ENCODE results near the gene PCID2.

The PCID2 gene

DNA sequence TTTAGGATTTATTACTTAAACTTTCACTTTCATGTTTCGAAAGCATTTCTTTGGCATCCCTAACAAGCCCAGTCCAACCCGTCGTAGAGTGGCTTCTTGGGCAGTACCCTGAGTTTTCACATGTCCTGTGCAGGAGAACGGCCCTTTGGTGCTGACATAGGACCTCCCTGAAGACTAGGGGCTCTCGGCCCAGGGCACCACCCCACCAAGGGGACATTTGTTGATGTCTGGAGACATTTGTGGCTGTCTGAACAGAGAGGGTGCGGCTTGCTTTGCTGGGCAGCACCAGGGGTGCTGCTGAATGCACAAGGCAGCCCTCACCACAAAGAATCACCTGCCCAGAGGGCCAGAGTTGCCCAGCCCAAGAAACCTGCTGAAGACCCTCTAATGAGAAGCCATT, 31.5 kb upstream of the PCID2 start:
- H3K4me1 ChIP-seq, result no peaks in the 10 kb centered on the region
- intact Hi-C loops (cut with DNase I; ENCODE audit: low total_unique reads), result no loop called here

GRCh38 chr13:113239357-113239756, 30.9 kb upstream of the PCID2 start:
- intact Hi-C loops (cut with DNase I; ENCODE audit: low total_unique reads), result no loop called here
- DNase-seq, result no peak
- H3K27ac ChIP-seq, result no peak overlapping the region

More for the DNA sequence above, 31.5 kb upstream of the PCID2 start:
- TF ChIP-seq, protein P1, sequence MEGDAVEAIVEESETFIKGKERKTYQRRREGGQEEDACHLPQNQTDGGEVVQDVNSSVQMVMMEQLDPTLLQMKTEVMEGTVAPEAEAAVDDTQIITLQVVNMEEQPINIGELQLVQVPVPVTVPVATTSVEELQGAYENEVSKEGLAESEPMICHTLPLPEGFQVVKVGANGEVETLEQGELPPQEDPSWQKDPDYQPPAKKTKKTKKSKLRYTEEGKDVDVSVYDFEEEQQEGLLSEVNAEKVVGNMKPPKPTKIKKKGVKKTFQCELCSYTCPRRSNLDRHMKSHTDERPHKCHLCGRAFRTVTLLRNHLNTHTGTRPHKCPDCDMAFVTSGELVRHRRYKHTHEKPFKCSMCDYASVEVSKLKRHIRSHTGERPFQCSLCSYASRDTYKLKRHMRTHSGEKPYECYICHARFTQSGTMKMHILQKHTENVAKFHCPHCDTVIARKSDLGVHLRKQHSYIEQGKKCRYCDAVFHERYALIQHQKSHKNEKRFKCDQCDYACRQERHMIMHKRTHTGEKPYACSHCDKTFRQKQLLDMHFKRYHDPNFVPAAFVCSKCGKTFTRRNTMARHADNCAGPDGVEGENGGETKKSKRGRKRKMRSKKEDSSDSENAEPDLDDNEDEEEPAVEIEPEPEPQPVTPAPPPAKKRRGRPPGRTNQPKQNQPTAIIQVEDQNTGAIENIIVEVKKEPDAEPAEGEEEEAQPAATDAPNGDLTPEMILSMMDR (IDR thresholded peaks at IDR 0.05), result no peak
- peaks cover 52 to 94% (median 83%) of the 10 kb centered on the region in 3 donors for H3K36me3 ChIP-seq
- H3K9me3 ChIP-seq, result no peaks in the 10 kb centered on the region
- no peak overlapping the region for H3K27ac ChIP-seq
- no peak for DNase-seq
- no peaks in the 10 kb centered on the region for H3K27me3 ChIP-seq
- H3K4me3 ChIP-seq, result no peak overlapping the region

GRCh38 chr13:113238536-113238935, 30.1 kb upstream of the PCID2 start:
- DNase-seq, result no peak
- Histone ChIP-seq H3K4me3 (no peak overlapping the region), H3K4me1 (no peaks in the 10 kb centered on the region), H3K27me3 (no peaks in the 10 kb centered on the region), H3K9me3 (no peaks in the 10 kb centered on the region), H3K27ac (no peak overlapping the region), H3K36me3 (peaks cover 47 to 94% (median 85%) of the 10 kb centered on the region in 3 donors)
- TF ChIP-seq, protein P1 (IDR thresholded peaks at IDR 0.05), result no peak
- intact Hi-C loops (cut with DNase I; ENCODE audit: low total_unique reads), result no loop called here

More at GRCh38 chr13:113239357-113239756, 30.9 kb upstream of the PCID2 start:
- peaks cover 52 to 94% (median 83%) of the 10 kb centered on the region in 3 donors for H3K36me3 ChIP-seq
- no peaks in the 10 kb centered on the region for H3K9me3 ChIP-seq
- H3K4me1 ChIP-seq, result no peaks in the 10 kb centered on the region
- TF ChIP-seq, protein P1 (IDR thresholded peaks at IDR 0.05), result no peak
- H3K27me3 ChIP-seq, result no peaks in the 10 kb centered on the region
- H3K4me3 ChIP-seq, result no peak overlapping the region

DNA sequence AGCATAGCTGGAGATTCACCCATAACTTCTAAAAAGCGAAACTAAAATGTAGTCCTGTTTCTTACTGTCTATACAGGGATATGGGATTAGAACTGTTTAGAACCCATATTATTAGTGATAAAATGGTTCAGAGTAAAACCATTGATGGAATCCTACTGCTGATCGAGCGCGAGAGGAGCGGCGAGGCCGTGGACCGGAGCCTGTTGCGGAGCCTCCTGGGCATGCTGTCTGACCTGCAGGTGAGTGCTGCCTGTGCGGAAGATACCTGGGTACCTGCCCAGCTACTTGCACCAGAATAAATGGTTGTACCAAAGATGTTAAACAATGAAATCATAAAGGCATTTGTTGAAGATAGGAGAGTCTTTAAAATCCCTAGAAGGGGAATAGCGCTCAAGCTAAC, 24.6 kb upstream of the PCID2 start:
- H3K27me3 ChIP-seq, result no peaks in the 10 kb centered on the region
- intact Hi-C loops (cut with DNase I; ENCODE audit: low total_unique reads), result no loop called here
- H3K36me3 ChIP-seq, result peaks cover 45 to 94% (median 79%) of the 10 kb centered on the region in 3 donors
- no peaks in the 10 kb centered on the region for H3K9me3 ChIP-seq
- no peak for DNase-seq
- no peak overlapping the region for H3K27ac ChIP-seq
- H3K4me1 ChIP-seq, result no peaks in the 10 kb centered on the region
- no peak overlapping the region for H3K4me3 ChIP-seq
- TF ChIP-seq, protein P1 (IDR thresholded peaks at IDR 0.05), result no peak

GRCh38 chr13:113232208-113233003, 23.9 kb upstream of the PCID2 start:
- no peaks in the 10 kb centered on the region for H3K9me3 ChIP-seq
- no peaks in the 10 kb centered on the region for H3K4me1 ChIP-seq
- no peak overlapping the region for H3K4me3 ChIP-seq
- intact Hi-C loops (cut with DNase I; ENCODE audit: low total_unique reads), result no loop called here
- H3K27me3 ChIP-seq, result no peaks in the 10 kb centered on the region
- H3K36me3 ChIP-seq, result peaks cover 50 to 94% (median 84%) of the 10 kb centered on the region in 3 donors
- TF ChIP-seq, protein P1 (IDR thresholded peaks at IDR 0.05), result no peak
- no peak for DNase-seq
- no peak overlapping the region for H3K27ac ChIP-seq

Measured in tibial artery (tissue), 4 donors.